Measurements from ENCODE around the gene GPX6.
"Not testable (repeated sequence)": the region's sequence is repeated elsewhere in the genome, so short reads cannot be mapped to it uniquely, and the experiment has no call there.

The GPX6 gene

DNA sequence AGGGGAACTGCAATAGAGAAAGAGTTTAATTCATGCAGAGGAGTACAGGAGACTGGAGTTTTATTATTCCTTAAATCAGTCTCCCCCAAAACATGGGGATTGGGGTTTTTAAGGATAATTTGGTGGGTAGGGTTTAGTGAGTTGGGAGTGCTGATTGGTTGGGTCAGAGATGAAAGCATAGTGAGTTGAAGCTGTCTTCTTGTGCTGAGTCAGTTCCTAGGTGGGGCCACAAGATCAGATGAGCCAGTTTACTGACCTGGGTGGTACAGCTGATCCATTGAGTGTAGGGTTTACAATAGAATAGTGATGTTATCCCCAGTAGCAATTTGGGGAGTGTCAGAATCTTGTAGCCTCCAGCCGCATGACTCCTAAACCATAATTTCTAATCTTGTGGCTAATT, 29.1 kb downstream of the GPX6 start:
- TF ChIP-seq, protein P1, sequence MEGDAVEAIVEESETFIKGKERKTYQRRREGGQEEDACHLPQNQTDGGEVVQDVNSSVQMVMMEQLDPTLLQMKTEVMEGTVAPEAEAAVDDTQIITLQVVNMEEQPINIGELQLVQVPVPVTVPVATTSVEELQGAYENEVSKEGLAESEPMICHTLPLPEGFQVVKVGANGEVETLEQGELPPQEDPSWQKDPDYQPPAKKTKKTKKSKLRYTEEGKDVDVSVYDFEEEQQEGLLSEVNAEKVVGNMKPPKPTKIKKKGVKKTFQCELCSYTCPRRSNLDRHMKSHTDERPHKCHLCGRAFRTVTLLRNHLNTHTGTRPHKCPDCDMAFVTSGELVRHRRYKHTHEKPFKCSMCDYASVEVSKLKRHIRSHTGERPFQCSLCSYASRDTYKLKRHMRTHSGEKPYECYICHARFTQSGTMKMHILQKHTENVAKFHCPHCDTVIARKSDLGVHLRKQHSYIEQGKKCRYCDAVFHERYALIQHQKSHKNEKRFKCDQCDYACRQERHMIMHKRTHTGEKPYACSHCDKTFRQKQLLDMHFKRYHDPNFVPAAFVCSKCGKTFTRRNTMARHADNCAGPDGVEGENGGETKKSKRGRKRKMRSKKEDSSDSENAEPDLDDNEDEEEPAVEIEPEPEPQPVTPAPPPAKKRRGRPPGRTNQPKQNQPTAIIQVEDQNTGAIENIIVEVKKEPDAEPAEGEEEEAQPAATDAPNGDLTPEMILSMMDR (conservative IDR thresholded peaks at IDR 0.05; ENCODE audit: low read depth), result no peak
- POLR2A ChIA-PET (ENCODE audit: low non-redundant PET), result no interaction called here
- CTCF ChIA-PET, result interaction anchor here (0.6 kb wide), 1 partner anchor 9 kb away, joined by 3 read pairs; no protein-coding TSS in a partner anchor
- no peak for DNase-seq (ENCODE audit: low spot score)
- no peak overlapping the region for H3K27ac ChIP-seq

DNA sequence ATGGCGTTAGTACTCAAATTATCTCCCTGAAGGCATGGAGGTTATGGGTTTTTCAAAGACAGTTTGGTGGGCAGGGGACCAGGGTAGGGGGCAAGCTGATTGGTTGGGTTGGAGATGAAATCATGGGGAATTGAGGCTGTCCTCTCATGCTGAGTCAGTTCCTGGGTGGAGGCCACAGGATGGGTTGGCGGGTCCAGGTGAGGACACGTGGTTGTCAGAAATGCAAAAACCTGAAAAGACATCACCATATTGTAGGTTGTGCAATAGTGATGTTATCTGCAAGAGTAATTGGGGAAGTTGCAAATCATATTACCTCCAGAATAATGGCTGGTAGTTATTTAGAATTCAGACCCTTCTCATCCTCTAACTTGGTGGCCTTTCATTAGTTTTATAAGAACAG, 30.1 kb downstream of the GPX6 start:
- ChIA-PET CTCF (no interaction called here), POLR2A (ENCODE audit: low non-redundant PET) (no interaction called here)
- DNase-seq (ENCODE audit: low spot score), result no peak
- H3K27ac ChIP-seq, result no peak overlapping the region
- TF ChIP-seq, protein P1 (conservative IDR thresholded peaks at IDR 0.05; ENCODE audit: low read depth), result no peak

DNA sequence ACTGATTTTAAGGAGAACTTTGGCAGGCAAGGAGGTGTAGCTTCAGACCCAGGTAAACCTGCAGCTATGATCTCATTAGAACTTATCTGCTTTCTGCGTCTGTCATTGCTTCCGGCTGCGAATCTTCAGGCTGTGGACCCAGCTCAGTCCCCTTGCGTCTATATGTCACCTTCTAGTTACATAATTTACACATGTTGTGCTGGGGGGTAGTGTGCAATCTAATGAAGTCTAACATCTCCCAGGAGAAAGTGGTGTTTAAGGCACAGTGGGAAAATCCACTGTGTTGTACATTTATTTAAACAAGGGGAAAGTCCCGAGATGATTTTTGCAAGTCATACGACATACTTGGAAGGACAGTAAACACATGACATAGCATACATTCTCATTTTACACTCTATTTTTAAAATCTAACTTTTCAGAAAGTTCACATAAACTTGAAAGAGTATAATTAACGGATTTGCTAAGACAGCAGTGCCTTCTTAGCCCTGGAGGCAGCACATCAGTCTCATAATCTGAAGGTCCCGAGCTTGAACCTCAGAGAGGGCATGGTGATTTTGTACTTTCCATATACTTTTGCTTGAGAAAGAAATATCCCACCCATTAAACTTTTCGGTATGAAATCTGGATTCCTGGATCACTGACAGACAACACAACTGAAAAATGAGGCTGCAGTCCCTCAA, 35.2 kb downstream of the GPX6 start:
- POLR2A ChIA-PET (ENCODE audit: low non-redundant PET), result no interaction called here
- CTCF ChIA-PET, result no interaction called here
- no peak overlapping the region for H3K27ac ChIP-seq
- TF ChIP-seq, protein P1 (conservative IDR thresholded peaks at IDR 0.05; ENCODE audit: low read depth), result no peak
- DNase-seq (ENCODE audit: low spot score), result no peak

DNA sequence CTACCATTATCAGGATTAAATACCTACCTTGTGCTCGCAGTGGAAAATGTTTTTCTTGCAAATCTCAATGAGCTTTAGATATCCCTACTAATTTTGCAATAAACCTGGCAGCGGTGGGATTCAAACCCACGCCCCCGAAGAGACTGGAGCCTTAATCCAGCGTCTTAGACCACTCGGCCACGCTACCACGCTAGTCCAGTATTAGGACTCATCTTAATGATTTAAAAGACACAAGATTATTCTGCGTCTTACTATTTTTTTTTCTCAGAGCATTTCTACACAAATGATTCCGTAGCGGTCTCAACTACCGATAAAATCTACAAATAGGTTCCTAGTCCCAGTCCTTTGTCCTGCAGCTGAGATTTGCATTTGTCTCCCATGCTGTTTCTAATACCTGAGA, 37.1 kb downstream of the GPX6 start:
- ChIA-PET CTCF (no interaction called here), POLR2A (ENCODE audit: low non-redundant PET) (no interaction called here)
- TF ChIP-seq, protein P1 (conservative IDR thresholded peaks at IDR 0.05; ENCODE audit: low read depth), result no peak
- no peak overlapping the region for H3K27ac ChIP-seq
- DNase-seq (ENCODE audit: low spot score), result no peak

DNA sequence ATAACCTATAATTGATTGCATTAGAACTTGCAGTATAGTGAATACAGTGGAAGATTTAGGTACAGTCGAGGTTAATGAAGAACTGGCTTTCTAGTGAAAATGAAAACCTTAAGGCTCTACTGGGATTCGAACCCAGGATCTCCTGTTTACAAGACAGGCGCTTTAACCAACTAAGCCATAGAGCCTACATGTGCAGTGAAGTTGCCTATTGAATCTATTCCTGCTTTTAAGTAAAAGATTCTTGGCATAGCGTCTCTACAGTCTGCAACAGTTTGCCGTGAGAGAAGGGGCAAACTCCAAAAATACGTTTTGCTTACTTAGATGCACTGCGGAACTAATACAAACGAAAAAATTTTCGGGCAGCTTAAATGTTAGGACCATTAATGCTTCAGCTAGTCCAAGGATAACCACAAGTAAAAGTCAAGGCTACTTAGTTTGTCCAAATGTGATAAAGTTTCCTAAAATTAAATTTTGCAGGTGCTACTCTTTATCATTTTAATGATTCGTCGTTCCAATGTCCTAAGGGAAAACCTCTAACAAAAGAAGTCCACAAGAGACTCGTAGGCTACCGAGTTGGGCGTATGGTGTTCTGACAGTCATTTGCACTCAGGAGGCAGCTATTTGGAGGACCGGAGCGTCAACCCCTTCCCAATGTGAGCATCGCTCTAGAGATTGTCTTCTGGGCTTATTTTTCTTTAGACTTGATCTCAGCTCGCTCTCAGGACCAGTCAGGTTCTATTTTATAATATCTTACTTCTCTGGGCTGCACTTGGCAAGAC, 41.0 kb downstream of the GPX6 start:
- POLR2A ChIA-PET (ENCODE audit: low non-redundant PET), result no interaction called here
- H3K27ac ChIP-seq, result no peak overlapping the region
- CTCF ChIA-PET, result interaction anchor here (0.5 to 0.8 kb wide), 3 partner anchors 102 to 380 kb away, joined by 3 to 4 read pairs (median 3); no protein-coding TSS in a partner anchor
- TF ChIP-seq, protein P1 (conservative IDR thresholded peaks at IDR 0.05; ENCODE audit: low read depth), result no peak
- peak; percentile 40 for DNase-seq (ENCODE audit: low spot score)

DNA sequence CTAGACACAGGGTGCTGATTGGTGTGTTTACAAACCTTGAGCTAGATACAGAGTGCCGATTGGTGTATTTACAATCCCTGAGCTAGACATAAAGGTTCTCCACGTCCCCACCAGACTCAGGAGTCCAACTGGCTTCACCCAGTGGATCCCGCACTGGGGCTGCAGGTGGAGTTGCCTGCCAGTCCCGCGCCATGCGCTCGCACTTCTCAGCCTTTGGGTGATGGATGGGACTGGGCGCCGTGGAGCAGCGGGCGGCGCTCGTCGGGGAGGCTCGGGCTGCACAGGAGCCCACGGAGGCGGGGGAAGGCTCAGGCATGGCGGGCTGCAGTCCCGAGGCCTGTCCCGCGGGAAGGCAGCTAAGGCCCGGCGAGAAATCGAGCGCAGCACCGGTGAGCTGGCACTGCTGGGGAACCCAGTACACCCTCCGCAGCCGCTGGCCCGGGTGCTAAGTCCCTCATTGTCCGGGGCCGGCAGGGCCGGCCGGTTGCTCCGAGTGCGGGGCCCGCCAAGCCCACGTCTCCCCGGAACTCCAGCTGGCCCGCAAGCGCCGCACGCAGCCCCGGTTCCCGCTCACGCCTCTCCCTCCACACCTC, 46.3 kb downstream of the GPX6 start:
- POLR2A ChIA-PET (ENCODE audit: low non-redundant PET); DNase-seq (ENCODE audit: low spot score); CTCF ChIA-PET: not testable (repeated sequence)

DNA sequence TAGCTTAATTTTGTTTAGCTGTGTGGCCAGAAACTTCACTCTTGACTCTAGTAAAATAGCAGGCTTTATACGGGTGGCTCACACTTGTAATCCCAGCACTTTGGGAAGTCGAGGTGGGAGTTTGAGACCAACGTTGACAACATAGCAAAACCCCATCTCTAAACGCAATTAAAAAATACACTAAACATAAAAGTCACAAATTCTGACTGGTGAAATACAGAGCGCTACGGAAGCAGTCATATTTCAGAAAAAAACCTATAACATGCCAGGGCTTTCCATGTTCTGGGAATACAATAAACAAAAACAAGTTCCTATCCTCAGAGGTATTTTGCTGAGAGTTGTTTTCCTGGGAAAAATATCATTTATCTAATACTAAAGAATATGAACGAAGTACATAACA, 47.5 kb downstream of the GPX6 start:
- POLR2A ChIA-PET (ENCODE audit: low non-redundant PET), result no interaction called here
- TF ChIP-seq, protein P1 (conservative IDR thresholded peaks at IDR 0.05; ENCODE audit: low read depth), result no peak
- CTCF ChIA-PET, result no interaction called here
- no peak for DNase-seq (ENCODE audit: low spot score)
- H3K27ac ChIP-seq, result no peak overlapping the region

More for the DNA sequence above, 46.3 kb downstream of the GPX6 start:
- not testable (repeated sequence) for H3K27ac ChIP-seq
